GM19438 (cell line): ENCODE data around the gene ACSM4.
"Not testable (repeated sequence)": the region's sequence is repeated elsewhere in the genome, so short reads cannot be mapped to it uniquely, and the experiment has no call there.

Experiments used
- ATAC-seq: cut with Tn5 transposase; IDR thresholded peaks from one replicate; pipeline ENCODE4 v1.9.1; 2021; ENCODE audit warnings: low read depth; ENCODE audit not compliant: unreplicated experiment

The ACSM4 gene

GRCh38 chr12:7303772-7304171 is at the start of gene ACSM4:
ACSM4 (plus strand) TSS chr12:7304072; CDS start chr12:7304332, 260 bp downstream.
- no peak for ATAC-seq

GRCh38 chr12:7259060-7259459 is 44.8 kb upstream of the ACSM4 start:
- ATAC-seq, result no peak

GRCh38 chr12:7264538-7264937 is 39.3 kb upstream of the ACSM4 start:
- no peak for ATAC-seq

- ATAC-seq, result no peak
These were observed 38.6 kb upstream of the ACSM4 start for GRCh38 chr12:7265251-7265650.

- no peak for ATAC-seq
These were observed 34.6 kb upstream of the ACSM4 start for GRCh38 chr12:7269273-7269672.

GRCh38 chr12:7271893-7272514 is 31.9 kb upstream of the ACSM4 start:
- ATAC-seq, result no peak

GRCh38 chr12:7275482-7275881 is 28.4 kb upstream of the ACSM4 start:
- ATAC-seq, result not testable (repeated sequence)

GRCh38 chr12:7282844-7283243 is 21.0 kb upstream of the ACSM4 start:
- ATAC-seq, result no peak

GRCh38 chr12:7289743-7290142 is 14.1 kb upstream of the ACSM4 start:
- ATAC-seq, result no peak

- ATAC-seq, result not testable (repeated sequence)
These were observed 13.3 kb upstream of the ACSM4 start for GRCh38 chr12:7290588-7290987.

- no peak for ATAC-seq
These were observed 11.6 kb upstream of the ACSM4 start for GRCh38 chr12:7292300-7292699.

- no peak for ATAC-seq
These were observed 10.2 kb upstream of the ACSM4 start for GRCh38 chr12:7293670-7294069.

GRCh38 chr12:7295529-7295928 is 8.3 kb upstream of the ACSM4 start:
- no peak for ATAC-seq

- no peak for ATAC-seq
These were observed 6.0 kb upstream of the ACSM4 start for GRCh38 chr12:7297865-7298264.

GRCh38 chr12:7302266-7302986 is 1.4 kb upstream of the ACSM4 start:
- no peak for ATAC-seq

- no peak for ATAC-seq
These were observed 642 bp upstream of the ACSM4 start for GRCh38 chr12:7303230-7303629.

- ATAC-seq, result no peak
These were observed 584 bp downstream of the ACSM4 start for GRCh38 chr12:7304456-7304855.

- no peak for ATAC-seq
These were observed 6.2 kb downstream of the ACSM4 start for GRCh38 chr12:7310070-7310469.

GRCh38 chr12:7319930-7320329 is 16.1 kb downstream of the ACSM4 start:
- ATAC-seq, result no peak

GRCh38 chr12:7321624-7322023 is 17.8 kb downstream of the ACSM4 start:
- no peak for ATAC-seq

GRCh38 chr12:7322599-7322998 is 18.7 kb downstream of the ACSM4 start:
- ATAC-seq, result no peak

GRCh38 chr12:7324176-7324575 is 20.3 kb downstream of the ACSM4 start:
- ATAC-seq, result no peak
